ENCODE measurements around the gene CHRM4. TPM values are rescaled to one million over a fixed set of nuclear protein-coding genes. Genes with fewer than 3 reads are reported as not detected.
A peak's percentile ranks its signal among the peaks of the same experiment; 100 is the strongest.

The CHRM4 gene
- total RNA-seq, 2 donors from 2014 or later, result 0.46 TPM; not detected in 1

GRCh38 chr11:46362156-46363030 lies 29.2 kb downstream of the CHRM4 start:
- Mint-ChIP-seq H3K36me3 (ENCODE audit: low read depth) (no peaks in the 10 kb centered on the region), H3K27ac (peak overlapping the region; percentile 85), H3K4me1 (peaks cover 19% of the 10 kb centered on the region), H3K9me3 (no peaks in the 10 kb centered on the region), H3K4me3 (no peak overlapping the region), H3K27me3 (ENCODE audit: insufficient read depth) (no peaks in the 10 kb centered on the region)
- TF ChIP-seq CTCF (conservative IDR thresholded peaks at IDR 0.05), result no peak
- WGBS, 2 experiments (ENCODE audit: insufficient coverage in 1 of 2, insufficient read length in 1 of 2), result 92 to 98% methylated on average over 11 to 20 of the region's 20 CpGs
- Histone ChIP-seq H3K36me3 (ENCODE audit: control insufficient read depth, insufficient read depth, low read length) (no peaks in the 10 kb centered on the region), H3K9ac (ENCODE audit: extremely low read depth, low read length, poor library complexity, severe bottlenecking) (no peak overlapping the region), H3K4me1 (ENCODE audit: control insufficient read depth, insufficient read depth, low read length) (peaks cover 6% of the 10 kb centered on the region), H3K27me3 (ENCODE audit: control insufficient read depth, insufficient read depth, low read length, poor library complexity, severe bottlenecking) (no peaks in the 10 kb centered on the region), H3K27ac (ENCODE audit: low read depth, low read length) (peak overlapping the region; percentile 72), H3K4me3 (ENCODE audit: low read length) (no peak overlapping the region), H3K9me3 (ENCODE audit: control insufficient read depth, low read length) (no peaks in the 10 kb centered on the region)
- DNase-seq, result no peak

- no peaks in the 10 kb centered on the region for H3K9me3 Mint-ChIP-seq
- no peak for DNase-seq
- no peaks in the 10 kb centered on the region for H3K36me3 ChIP-seq (ENCODE audit: control insufficient read depth, insufficient read depth, low read length)
- peaks cover 27% of the 10 kb centered on the region for H3K4me1 Mint-ChIP-seq
- no peak overlapping the region for H3K27ac Mint-ChIP-seq
- no peaks in the 10 kb centered on the region for H3K27me3 Mint-ChIP-seq (ENCODE audit: insufficient read depth)
- peaks cover 6% of the 10 kb centered on the region for H3K4me1 ChIP-seq (ENCODE audit: control insufficient read depth, insufficient read depth, low read length)
- no peak overlapping the region for H3K9ac ChIP-seq (ENCODE audit: extremely low read depth, low read length, poor library complexity, severe bottlenecking)
- TF ChIP-seq CTCF (conservative IDR thresholded peaks at IDR 0.05), result no peak
- 66 to 75% methylated on average over 12 to 26 of the region's 26 CpGs for WGBS, 2 experiments (ENCODE audit: insufficient coverage in 1 of 2, insufficient read length in 1 of 2)
- H3K27me3 ChIP-seq (ENCODE audit: control insufficient read depth, insufficient read depth, low read length, poor library complexity, severe bottlenecking), result no peaks in the 10 kb centered on the region
- no peak overlapping the region for H3K4me3 Mint-ChIP-seq
- H3K9me3 ChIP-seq (ENCODE audit: control insufficient read depth, low read length), result no peaks in the 10 kb centered on the region
- H3K4me3 ChIP-seq (ENCODE audit: low read length), result no peak overlapping the region
- H3K36me3 Mint-ChIP-seq (ENCODE audit: low read depth), result no peaks in the 10 kb centered on the region
- peak overlapping the region; percentile 66 for H3K27ac ChIP-seq (ENCODE audit: low read depth, low read length)
These were observed 30.1 kb downstream of the CHRM4 start for GRCh38 chr11:46361283-46362155.

- Mint-ChIP-seq H3K27ac (no peak overlapping the region), H3K4me3 (no peak overlapping the region), H3K4me1 (peaks cover 29% of the 10 kb centered on the region), H3K36me3 (ENCODE audit: low read depth) (no peaks in the 10 kb centered on the region), H3K27me3 (ENCODE audit: insufficient read depth) (no peaks in the 10 kb centered on the region), H3K9me3 (no peaks in the 10 kb centered on the region)
- Histone ChIP-seq H3K9me3 (ENCODE audit: control insufficient read depth, low read length) (no peaks in the 10 kb centered on the region), H3K36me3 (ENCODE audit: control insufficient read depth, insufficient read depth, low read length) (no peaks in the 10 kb centered on the region), H3K9ac (ENCODE audit: extremely low read depth, low read length, poor library complexity, severe bottlenecking) (no peak overlapping the region), H3K27ac (ENCODE audit: low read depth, low read length) (no peak overlapping the region), H3K4me1 (ENCODE audit: control insufficient read depth, insufficient read depth, low read length) (peaks cover 6% of the 10 kb centered on the region), H3K4me3 (ENCODE audit: low read length) (no peak overlapping the region), H3K27me3 (ENCODE audit: control insufficient read depth, insufficient read depth, low read length, poor library complexity, severe bottlenecking) (no peaks in the 10 kb centered on the region)
- 93 to 94% methylated on average over 5 to 7 of the region's 7 CpGs for WGBS, 2 experiments (ENCODE audit: insufficient coverage in 1 of 2, insufficient read length in 1 of 2)
- no peak for TF ChIP-seq CTCF (conservative IDR thresholded peaks at IDR 0.05)
- DNase-seq, result no peak
These were observed 30.7 kb downstream of the CHRM4 start for GRCh38 chr11:46360878-46361277.

Measured in endodermal cell (in vitro differentiated cells).